ENCODE data around the gene PAK1.
A peak's percentile ranks its signal among the peaks of the same experiment; 100 is the strongest.

Gene PAK1

GRCh38 chr11:77436969-77437368 is 36.9 kb downstream of the PAK1 start:
- no peak for DNase-seq (ENCODE audit: low read depth in 3 of 3)

GRCh38 chr11:77436506-77436905 is 37.4 kb downstream of the PAK1 start:
- no peak for DNase-seq (ENCODE audit: low read depth in 3 of 3)

- no peak for DNase-seq (ENCODE audit: low read depth in 3 of 3)
Measured at GRCh38 chr11:77435972-77436371, 37.9 kb downstream of the PAK1 start.

GRCh38 chr11:77431813-77432212 is 42.1 kb downstream of the PAK1 start:
- no peak for DNase-seq (ENCODE audit: low read depth in 3 of 3)

- no peak for DNase-seq (ENCODE audit: low read depth in 3 of 3)
Measured at GRCh38 chr11:77428598-77428997, 45.3 kb downstream of the PAK1 start.

- no peak for DNase-seq (ENCODE audit: low read depth in 3 of 3)
Measured at GRCh38 chr11:77425346-77425745, 48.5 kb downstream of the PAK1 start.

GRCh38 chr11:77424644-77425043 is 49.2 kb downstream of the PAK1 start:
- DNase-seq (ENCODE audit: low read depth in 3 of 3) = no peak

GRCh38 chr11:77423624-77424023 is 50.3 kb downstream of the PAK1 start:
- DNase-seq (ENCODE audit: low read depth in 3 of 3) = no peak

- no peak for DNase-seq (ENCODE audit: low read depth in 3 of 3)
Measured at GRCh38 chr11:77422687-77423086, 51.2 kb downstream of the PAK1 start.

GRCh38 chr11:77421041-77421723 is 52.7 kb downstream of the PAK1 start:
- no peak for DNase-seq (ENCODE audit: low read depth in 3 of 3)

GRCh38 chr11:77418971-77419597 is 54.8 kb downstream of the PAK1 start:
- DNase-seq (ENCODE audit: low read depth in 3 of 3) = no peak

- no peak for DNase-seq (ENCODE audit: low read depth in 3 of 3)
Measured at GRCh38 chr11:77418155-77418970, 55.5 kb downstream of the PAK1 start.

- no peak for DNase-seq (ENCODE audit: low read depth in 3 of 3)
Measured at GRCh38 chr11:77416357-77416756, 57.5 kb downstream of the PAK1 start.

GRCh38 chr11:77413850-77414460 is 59.9 kb downstream of the PAK1 start:
- DNase-seq (ENCODE audit: low read depth in 3 of 3) = no peak

- DNase-seq (ENCODE audit: low read depth in 3 of 3) = no peak
Measured at GRCh38 chr11:77412814-77413213, 61.1 kb downstream of the PAK1 start.

- peak; percentile 51 to 67 (median 59) for DNase-seq (ENCODE audit: low read depth in 3 of 3)
Measured at GRCh38 chr11:77411717-77412441, 62.0 kb downstream of the PAK1 start.

- peak in 1 of 3 experiments; percentile 2 for DNase-seq (ENCODE audit: low read depth in 3 of 3)
Measured at GRCh38 chr11:77411137-77411707, 62.7 kb downstream of the PAK1 start.

- DNase-seq (ENCODE audit: low read depth in 3 of 3) = no peak
Measured at GRCh38 chr11:77410076-77410827, 63.6 kb downstream of the PAK1 start.

GRCh38 chr11:77409046-77409445 is 64.8 kb downstream of the PAK1 start:
- no peak for DNase-seq (ENCODE audit: low read depth in 3 of 3)

GRCh38 chr11:77407613-77408012 is 66.3 kb downstream of the PAK1 start:
- DNase-seq (ENCODE audit: low read depth in 3 of 3) = no peak

GRCh38 chr11:77406396-77406795 is 67.5 kb downstream of the PAK1 start:
- no peak for DNase-seq (ENCODE audit: low read depth in 3 of 3)
